HepG2 (cell line): ENCODE measurements around the gene ZBTB8OS. TPM values are rescaled to one million over a fixed set of nuclear protein-coding genes. Genes with fewer than 3 reads are reported as not detected.

Source experiments
- AKAP8 ChIP-seq: sonication (generic); formaldehyde crosslinking; IDR thresholded peaks from 2 replicates; pipeline ENCODE4 v1.5.1; 2020; ENCODE audit warnings: mild to moderate bottlenecking, missing genetic modification reagents
- CAMTA2 ChIP-seq: sonication (generic); formaldehyde crosslinking; IDR thresholded peaks from 2 replicates; pipeline ENCODE4 v1.4.0; 2020; ENCODE audit warnings: mild to moderate bottlenecking, missing genetic modification reagents, borderline replicate concordance
- MAFF ChIP-seq: IDR thresholded peaks from 2 replicates; pipeline ENCODE4 v1.6.1; 2011; ENCODE audit warnings: low read depth, low read length, improper control_type of control experiment
- ZNF724P ChIP-seq: sonication (generic); formaldehyde crosslinking; IDR thresholded peaks from 2 replicates; pipeline ENCODE4 v1.8.0; 2022; ENCODE audit warnings: missing genetic modification reagents, borderline replicate concordance
- ZNF883 ChIP-seq: sonication (generic); formaldehyde crosslinking; IDR thresholded peaks from 2 replicates; pipeline ENCODE4 v1.5.1; 2020; ENCODE audit warnings: mild to moderate bottlenecking, missing genetic modification reagents; ENCODE audit errors: not compliant biosample characterization
- ZNF891 ChIP-seq: sonication (generic); formaldehyde crosslinking; IDR thresholded peaks from 2 replicates; pipeline ENCODE4 v1.5.0; 2020; ENCODE audit warnings: mild to moderate bottlenecking, missing genetic modification reagents
- polyA plus RNA-seq, 8 experiments: library from polyadenylated mRNA; depleted of rRNA in 3 of 8; stranded (reverse) in 7 of 8; unstranded in 1 of 8; fragments of >200 nt; fragmentation: Illumina TruSeq in 4 of 8; extraction: Trizol in 4 of 8; gene quantifications; 2 replicates each; pipeline versions ENCODE4 v1.2.1 to v1.2.3, GENCODE V29; 2011 to 2016; ENCODE audit warnings: low read depth in 4 of 8, missing spikeins in 1 of 8, mixed read lengths in 1 of 8; ENCODE audit not compliant: insufficient read depth in 1 of 8
- total RNA-seq, 5 experiments: library from RNA; depleted of rRNA; stranded (reverse); fragments of >200 nt; fragmentation: Illumina TruSeq; extraction: Trizol; gene quantifications; 2 replicates each; pipeline ENCODE4 v1.2.3, GENCODE V29; 2016; ENCODE audit warnings: low read depth in 1 of 5
- TF ChIP-seq, protein P1 (sequence below): sonication (generic); formaldehyde crosslinking; IDR thresholded peaks from 2 replicates; pipeline ENCODE4 v1.4.0; 2020; ENCODE audit warnings: missing genetic modification reagents, borderline replicate concordance
- TF ChIP-seq, protein P2 (sequence below): sonication (generic); formaldehyde crosslinking; IDR thresholded peaks from 2 replicates; pipeline ENCODE4 v1.4.0; 2020; ENCODE audit warnings: mild to moderate bottlenecking, missing genetic modification reagents
- TF ChIP-seq, protein P3 (sequence below): IDR thresholded peaks from 2 replicates; pipeline ENCODE4 v1.6.1; 2016; ENCODE audit warnings: missing compliant biosample characterization, missing genetic modification reagents, borderline replicate concordance

The ZBTB8OS gene
- total and polyA plus RNA-seq, 2 of the 13 experiments (the other 11 are each of a cell fraction or from before 2014, with no cell fraction given), result 57.7 to 84.8 TPM

DNA sequence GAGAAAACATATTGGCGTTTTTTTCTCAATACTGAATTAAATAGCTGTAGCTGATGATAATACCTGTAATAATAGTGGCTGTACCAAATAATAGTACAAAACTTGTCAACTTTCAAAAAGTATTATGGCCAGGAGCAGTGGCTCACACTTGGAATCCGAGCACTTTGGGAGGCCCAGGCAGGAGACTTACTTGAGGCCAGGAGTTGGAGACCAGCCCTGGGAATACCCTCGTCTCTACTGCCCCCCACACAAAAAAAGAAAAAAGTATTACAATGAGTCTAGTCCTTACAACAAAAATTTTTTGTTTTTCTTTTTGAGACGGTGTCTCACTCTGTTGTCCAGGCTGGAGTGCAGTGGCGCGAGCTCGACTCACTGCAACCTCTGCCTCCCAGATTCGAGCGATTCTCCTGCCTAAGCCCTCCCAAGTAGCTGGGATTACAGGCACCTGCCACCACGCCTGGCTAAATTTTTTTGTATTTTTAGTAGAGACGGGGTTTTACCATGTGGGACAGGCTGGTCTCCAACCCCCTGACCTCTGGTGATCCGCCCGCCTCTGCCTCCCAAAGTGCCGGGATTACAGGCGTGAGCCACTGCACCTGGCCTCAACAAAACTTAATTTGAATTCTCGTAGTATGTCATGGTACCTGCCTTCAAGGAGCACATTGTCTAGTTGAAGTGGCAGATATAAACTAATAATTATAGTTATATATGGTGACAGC lies 2.1 kb upstream of the ZBTB8OS start (continued):
- TF ChIP-seq, protein P1, sequence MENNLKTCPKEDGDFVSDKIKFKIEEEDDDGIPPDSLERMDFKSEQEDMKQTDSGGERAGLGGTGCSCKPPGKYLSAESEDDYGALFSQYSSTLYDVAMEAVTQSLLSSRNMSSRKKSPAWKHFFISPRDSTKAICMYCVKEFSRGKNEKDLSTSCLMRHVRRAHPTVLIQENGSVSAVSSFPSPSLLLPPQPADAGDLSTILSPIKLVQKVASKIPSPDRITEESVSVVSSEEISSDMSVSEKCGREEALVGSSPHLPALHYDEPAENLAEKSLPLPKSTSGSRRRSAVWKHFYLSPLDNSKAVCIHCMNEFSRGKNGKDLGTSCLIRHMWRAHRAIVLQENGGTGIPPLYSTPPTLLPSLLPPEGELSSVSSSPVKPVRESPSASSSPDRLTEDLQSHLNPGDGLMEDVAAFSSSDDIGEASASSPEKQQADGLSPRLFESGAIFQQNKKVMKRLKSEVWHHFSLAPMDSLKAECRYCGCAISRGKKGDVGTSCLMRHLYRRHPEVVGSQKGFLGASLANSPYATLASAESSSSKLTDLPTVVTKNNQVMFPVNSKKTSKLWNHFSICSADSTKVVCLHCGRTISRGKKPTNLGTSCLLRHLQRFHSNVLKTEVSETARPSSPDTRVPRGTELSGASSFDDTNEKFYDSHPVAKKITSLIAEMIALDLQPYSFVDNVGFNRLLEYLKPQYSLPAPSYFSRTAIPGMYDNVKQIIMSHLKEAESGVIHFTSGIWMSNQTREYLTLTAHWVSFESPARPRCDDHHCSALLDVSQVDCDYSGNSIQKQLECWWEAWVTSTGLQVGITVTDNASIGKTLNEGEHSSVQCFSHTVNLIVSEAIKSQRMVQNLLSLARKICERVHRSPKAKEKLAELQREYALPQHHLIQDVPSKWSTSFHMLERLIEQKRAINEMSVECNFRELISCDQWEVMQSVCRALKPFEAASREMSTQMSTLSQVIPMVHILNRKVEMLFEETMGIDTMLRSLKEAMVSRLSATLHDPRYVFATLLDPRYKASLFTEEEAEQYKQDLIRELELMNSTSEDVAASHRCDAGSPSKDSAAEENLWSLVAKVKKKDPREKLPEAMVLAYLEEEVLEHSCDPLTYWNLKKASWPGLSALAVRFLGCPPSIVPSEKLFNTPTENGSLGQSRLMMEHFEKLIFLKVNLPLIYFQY (CRISPR knock-in tag), result no peak
- no peak for TF ChIP-seq ZNF724P (CRISPR knock-in tag)
- TF ChIP-seq ZNF891, result no peak
- TF ChIP-seq ZNF883 (CRISPR knock-in tag), result no peak
- TF ChIP-seq, protein P2, sequence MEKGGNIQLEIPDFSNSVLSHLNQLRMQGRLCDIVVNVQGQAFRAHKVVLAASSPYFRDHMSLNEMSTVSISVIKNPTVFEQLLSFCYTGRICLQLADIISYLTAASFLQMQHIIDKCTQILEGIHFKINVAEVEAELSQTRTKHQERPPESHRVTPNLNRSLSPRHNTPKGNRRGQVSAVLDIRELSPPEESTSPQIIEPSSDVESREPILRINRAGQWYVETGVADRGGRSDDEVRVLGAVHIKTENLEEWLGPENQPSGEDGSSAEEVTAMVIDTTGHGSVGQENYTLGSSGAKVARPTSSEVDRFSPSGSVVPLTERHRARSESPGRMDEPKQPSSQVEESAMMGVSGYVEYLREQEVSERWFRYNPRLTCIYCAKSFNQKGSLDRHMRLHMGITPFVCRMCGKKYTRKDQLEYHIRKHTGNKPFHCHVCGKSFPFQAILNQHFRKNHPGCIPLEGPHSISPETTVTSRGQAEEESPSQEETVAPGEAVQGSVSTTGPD (CRISPR knock-in tag), result no peak
- no peak for TF ChIP-seq MAFF
- TF ChIP-seq CAMTA2, result no peak
- no peak for TF ChIP-seq AKAP8 (CRISPR knock-in tag)
- TF ChIP-seq, protein P3, sequence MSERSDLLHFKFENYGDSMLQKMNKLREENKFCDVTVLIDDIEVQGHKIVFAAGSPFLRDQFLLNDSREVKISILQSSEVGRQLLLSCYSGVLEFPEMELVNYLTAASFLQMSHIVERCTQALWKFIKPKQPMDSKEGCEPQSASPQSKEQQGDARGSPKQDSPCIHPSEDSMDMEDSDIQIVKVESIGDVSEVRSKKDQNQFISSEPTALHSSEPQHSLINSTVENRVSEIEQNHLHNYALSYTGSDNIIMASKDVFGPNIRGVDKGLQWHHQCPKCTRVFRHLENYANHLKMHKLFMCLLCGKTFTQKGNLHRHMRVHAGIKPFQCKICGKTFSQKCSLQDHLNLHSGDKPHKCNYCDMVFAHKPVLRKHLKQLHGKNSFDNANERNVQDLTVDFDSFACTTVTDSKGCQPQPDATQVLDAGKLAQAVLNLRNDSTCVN (CRISPR knock-in tag), result no peak
